ENCODE results near the gene ADAMTS20.

The ADAMTS20 gene

DNA sequence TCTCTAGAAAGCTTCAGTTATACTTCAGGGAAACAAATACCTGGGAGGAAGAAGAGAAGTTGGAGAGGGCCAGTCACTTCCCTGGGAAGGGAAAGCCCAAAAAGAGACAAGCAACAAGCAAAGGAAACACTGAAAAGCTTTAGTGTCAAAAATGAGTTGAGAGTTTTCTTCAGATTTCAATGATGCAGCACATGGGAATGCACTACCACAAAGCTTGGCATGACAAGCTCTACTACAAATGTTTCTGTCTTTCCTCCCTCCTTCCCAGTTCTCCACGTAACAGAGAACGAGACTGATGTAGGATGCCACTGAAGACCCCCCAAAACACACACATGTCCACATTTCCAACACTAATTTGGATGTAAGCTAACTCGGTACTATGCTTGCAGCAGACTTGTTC, 26.8 kb upstream of the ADAMTS20 start:
- Histone ChIP-seq H2AFZ (ENCODE audit: insufficient read depth, low read length, poor library complexity) (no peak overlapping the region), H2BK120ac (ENCODE audit: insufficient read depth, low read length, poor library complexity) (no peak overlapping the region), H3K27ac (ENCODE audit: low read depth, low read length) (no peak overlapping the region), H3K9me3 (ENCODE audit: insufficient read depth, low read depth, low read length) (no peaks in the 10 kb centered on the region), H2BK5ac (ENCODE audit: low read depth, low read length, poor library complexity) (no peak overlapping the region), H3K79me2 (ENCODE audit: control insufficient read depth, insufficient read depth, low read length, poor library complexity) (peaks cover 2% of the 10 kb centered on the region), H3K4ac (ENCODE audit: low read depth, low read length) (no peak overlapping the region), H3K27me3 (ENCODE audit: insufficient read depth, low read length) (no peaks in the 10 kb centered on the region), H3K23ac (ENCODE audit: low read length) (no peak overlapping the region), H3K14ac (ENCODE audit: low read length) (no peak overlapping the region), H3K4me2 (ENCODE audit: low read length) (no peak overlapping the region), H2AK5ac (ENCODE audit: low read length) (no peak overlapping the region), H3K79me1 (ENCODE audit: low read length) (no peaks in the 10 kb centered on the region), H3K9ac (ENCODE audit: low read length) (no peak overlapping the region), H3K36me3 (ENCODE audit: control insufficient read depth in 1 of 2, insufficient read depth in 2 of 2, low read length in 2 of 2) (no peaks in the 10 kb centered on the region), H4K12ac (ENCODE audit: low read depth, low read length) (no peak overlapping the region), H3K4me3 (ENCODE audit: low read depth, low read length) (no peak overlapping the region), H3K4me1 (ENCODE audit: control insufficient read depth in 1 of 2, insufficient read depth in 2 of 2, low read length in 2 of 2) (no peaks in the 10 kb centered on the region), H4K8ac (ENCODE audit: low read depth, low read length) (peak overlapping the region; percentile 5), H4K91ac (ENCODE audit: low read depth, low read length) (no peak overlapping the region), H2BK12ac (ENCODE audit: low read length) (no peak overlapping the region), H3K18ac (ENCODE audit: low read length) (no peak overlapping the region)
- DNase-seq: peak in 1 of 2 donors; percentile 34
- WGBS (ENCODE audit: extremely low coverage, insufficient coverage, insufficient read length): no CpG with 5 or more reads among the region's 3 CpGs

DNA sequence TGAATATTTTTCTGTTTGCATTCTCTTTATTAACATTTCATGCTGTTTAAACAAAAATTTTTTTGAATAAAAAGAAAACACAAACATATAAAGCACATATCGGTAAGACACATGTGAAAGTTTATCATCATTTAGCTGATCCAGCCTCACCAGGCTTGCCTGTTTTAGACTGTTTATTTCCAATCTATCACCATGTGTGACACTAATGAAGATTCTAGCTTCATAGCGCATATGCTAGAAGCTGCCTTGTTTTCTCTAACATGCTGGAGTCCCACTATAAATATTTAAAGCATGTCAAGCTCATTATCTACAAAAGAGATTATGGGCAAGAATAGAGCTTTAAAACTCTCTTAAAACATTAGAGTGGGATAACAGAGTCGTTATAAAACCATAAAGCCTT, 25.4 kb upstream of the ADAMTS20 start:
- H3K79me2 ChIP-seq (ENCODE audit: control insufficient read depth, insufficient read depth, low read length, poor library complexity): peaks cover 2% of the 10 kb centered on the region
- H3K9ac ChIP-seq (ENCODE audit: low read length): no peak overlapping the region
- H3K4me1 ChIP-seq (ENCODE audit: control insufficient read depth in 1 of 2, insufficient read depth in 2 of 2, low read length in 2 of 2): no peaks in the 10 kb centered on the region
- no peak overlapping the region for H4K12ac ChIP-seq (ENCODE audit: low read depth, low read length)
- H3K14ac ChIP-seq (ENCODE audit: low read length): no peak overlapping the region
- H3K4me3 ChIP-seq (ENCODE audit: low read depth, low read length): no peak overlapping the region
- no peak overlapping the region for H4K8ac ChIP-seq (ENCODE audit: low read depth, low read length)
- WGBS (ENCODE audit: extremely low coverage, insufficient coverage, insufficient read length): no CpG with 5 or more reads among the region's 3 CpGs
- no peak overlapping the region for H2AFZ ChIP-seq (ENCODE audit: insufficient read depth, low read length, poor library complexity)
- H2BK5ac ChIP-seq (ENCODE audit: low read depth, low read length, poor library complexity): no peak overlapping the region
- H4K91ac ChIP-seq (ENCODE audit: low read depth, low read length): no peak overlapping the region
- H2BK12ac ChIP-seq (ENCODE audit: low read length): no peak overlapping the region
- no peak for DNase-seq
- H3K27me3 ChIP-seq (ENCODE audit: insufficient read depth, low read length): no peaks in the 10 kb centered on the region
- H3K18ac ChIP-seq (ENCODE audit: low read length): no peak overlapping the region
- no peak overlapping the region for H3K27ac ChIP-seq (ENCODE audit: low read depth, low read length)
- H3K4me2 ChIP-seq (ENCODE audit: low read length): no peak overlapping the region
- no peaks in the 10 kb centered on the region for H3K9me3 ChIP-seq (ENCODE audit: insufficient read depth, low read depth, low read length)
- H3K4ac ChIP-seq (ENCODE audit: low read depth, low read length): no peak overlapping the region
- no peaks in the 10 kb centered on the region for H3K79me1 ChIP-seq (ENCODE audit: low read length)
- no peak overlapping the region for H2AK5ac ChIP-seq (ENCODE audit: low read length)
- no peak overlapping the region for H3K23ac ChIP-seq (ENCODE audit: low read length)
- no peak overlapping the region for H2BK120ac ChIP-seq (ENCODE audit: insufficient read depth, low read length, poor library complexity)
- no peaks in the 10 kb centered on the region for H3K36me3 ChIP-seq (ENCODE audit: control insufficient read depth in 1 of 2, insufficient read depth in 2 of 2, low read length in 2 of 2)

DNA sequence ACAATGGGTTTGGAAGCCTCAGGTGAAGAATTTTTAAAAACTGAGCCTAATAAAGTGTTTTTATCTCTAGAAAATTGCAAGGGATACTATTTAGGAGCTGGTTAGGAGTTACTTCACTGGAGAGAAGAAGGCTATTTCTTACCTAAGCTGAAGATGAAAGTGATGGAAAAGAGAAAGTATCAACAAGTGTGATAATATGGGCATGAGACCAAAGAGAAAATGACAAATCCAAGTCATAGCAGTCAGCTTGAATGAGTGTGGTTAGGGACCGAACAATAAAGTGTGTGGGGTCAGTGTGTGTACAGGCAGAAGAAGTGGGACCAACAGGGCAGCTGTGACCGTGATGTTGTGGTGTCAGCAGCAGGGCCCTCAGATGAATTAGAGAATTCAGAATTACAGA, 24.2 kb upstream of the ADAMTS20 start:
- Histone ChIP-seq H2BK120ac (ENCODE audit: insufficient read depth, low read length, poor library complexity) (no peak overlapping the region), H4K91ac (ENCODE audit: low read depth, low read length) (no peak overlapping the region), H3K27ac (ENCODE audit: low read depth, low read length) (no peak overlapping the region), H3K9ac (ENCODE audit: low read length) (no peak overlapping the region), H3K9me3 (ENCODE audit: insufficient read depth, low read depth, low read length) (no peaks in the 10 kb centered on the region), H4K12ac (ENCODE audit: low read depth, low read length) (no peak overlapping the region), H3K4me1 (ENCODE audit: control insufficient read depth in 1 of 2, insufficient read depth in 2 of 2, low read length in 2 of 2) (no peaks in the 10 kb centered on the region), H3K23ac (ENCODE audit: low read length) (no peak overlapping the region), H2AFZ (ENCODE audit: insufficient read depth, low read length, poor library complexity) (no peak overlapping the region), H2BK12ac (ENCODE audit: low read length) (no peak overlapping the region), H3K4ac (ENCODE audit: low read depth, low read length) (no peak overlapping the region), H4K8ac (ENCODE audit: low read depth, low read length) (no peak overlapping the region), H2BK5ac (ENCODE audit: low read depth, low read length, poor library complexity) (no peak overlapping the region), H3K14ac (ENCODE audit: low read length) (no peak overlapping the region), H3K4me3 (ENCODE audit: low read depth, low read length) (no peak overlapping the region), H3K79me1 (ENCODE audit: low read length) (no peaks in the 10 kb centered on the region), H3K4me2 (ENCODE audit: low read length) (no peak overlapping the region), H2AK5ac (ENCODE audit: low read length) (peak overlapping the region; percentile 64), H3K27me3 (ENCODE audit: insufficient read depth, low read length) (no peaks in the 10 kb centered on the region), H3K36me3 (ENCODE audit: control insufficient read depth in 1 of 2, insufficient read depth in 2 of 2, low read length in 2 of 2) (no peaks in the 10 kb centered on the region), H3K79me2 (ENCODE audit: control insufficient read depth, insufficient read depth, low read length, poor library complexity) (peaks cover 2% of the 10 kb centered on the region), H3K18ac (ENCODE audit: low read length) (no peak overlapping the region)
- DNase-seq: no peak
- WGBS (ENCODE audit: extremely low coverage, insufficient coverage, insufficient read length): no CpG with 5 or more reads among the region's 2 CpGs

DNA sequence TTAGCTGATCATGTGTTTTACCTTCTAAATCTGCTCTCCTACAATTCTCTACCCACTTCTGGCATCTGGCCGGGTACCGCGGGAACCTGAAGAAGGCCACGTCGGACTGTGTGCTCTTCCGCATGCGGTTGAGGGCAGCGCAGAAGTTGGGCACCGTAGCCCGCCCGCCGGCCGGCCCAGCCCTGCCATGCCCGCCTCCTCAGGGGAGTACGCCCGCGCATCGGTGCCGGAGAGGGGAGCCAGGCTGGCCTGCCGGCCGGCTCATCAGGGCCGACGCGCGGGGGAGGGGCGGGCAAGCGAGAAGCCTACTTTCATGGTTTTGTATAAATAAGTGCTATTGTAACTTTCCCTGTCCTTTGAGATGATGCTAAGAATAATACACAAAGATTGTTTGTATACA, 19.9 kb upstream of the ADAMTS20 start:
- Histone ChIP-seq H3K4me1 (ENCODE audit: control insufficient read depth in 1 of 2, insufficient read depth in 2 of 2, low read length in 2 of 2) (no peaks in the 10 kb centered on the region), H3K9ac (ENCODE audit: low read length) (no peak overlapping the region), H3K79me2 (ENCODE audit: control insufficient read depth, insufficient read depth, low read length, poor library complexity) (no peaks in the 10 kb centered on the region), H2AK5ac (ENCODE audit: low read length) (no peak overlapping the region), H3K14ac (ENCODE audit: low read length) (no peak overlapping the region), H3K9me3 (ENCODE audit: insufficient read depth, low read depth, low read length) (no peaks in the 10 kb centered on the region), H2AFZ (ENCODE audit: insufficient read depth, low read length, poor library complexity) (no peak overlapping the region), H2BK5ac (ENCODE audit: low read depth, low read length, poor library complexity) (no peak overlapping the region), H2BK120ac (ENCODE audit: insufficient read depth, low read length, poor library complexity) (no peak overlapping the region), H4K8ac (ENCODE audit: low read depth, low read length) (no peak overlapping the region), H3K4me3 (ENCODE audit: low read depth, low read length) (no peak overlapping the region), H3K4ac (ENCODE audit: low read depth, low read length) (no peak overlapping the region), H3K23ac (ENCODE audit: low read length) (no peak overlapping the region), H3K27me3 (ENCODE audit: insufficient read depth, low read length) (no peaks in the 10 kb centered on the region), H3K27ac (ENCODE audit: low read depth, low read length) (no peak overlapping the region), H3K36me3 (ENCODE audit: control insufficient read depth in 1 of 2, insufficient read depth in 2 of 2, low read length in 2 of 2) (no peaks in the 10 kb centered on the region), H3K18ac (ENCODE audit: low read length) (no peak overlapping the region), H3K79me1 (ENCODE audit: low read length) (no peaks in the 10 kb centered on the region), H3K4me2 (ENCODE audit: low read length) (no peak overlapping the region), H4K91ac (ENCODE audit: low read depth, low read length) (no peak overlapping the region), H2BK12ac (ENCODE audit: low read length) (no peak overlapping the region), H4K12ac (ENCODE audit: low read depth, low read length) (no peak overlapping the region)
- WGBS (ENCODE audit: extremely low coverage, insufficient coverage, insufficient read length): no CpG with 5 or more reads among the region's 27 CpGs
- no peak for DNase-seq

All from trophoblast cell (in vitro differentiated cells and primary cell).